ENCODE measurements around the gene NRSN1. TPM values are rescaled to one million over a fixed set of nuclear protein-coding genes. Genes with fewer than 3 reads are reported as not detected.

Gene NRSN1
- total and polyA plus RNA-seq, 9 donors: 0.13 TPM; not detected in 8

- Histone ChIP-seq H3K27ac (no peak overlapping the region), H3K36me3 (no peaks in the 10 kb centered on the region), H3K9me3 (no peaks in the 10 kb centered on the region), H3K4me3 (no peak overlapping the region), H3K4me1 (ENCODE audit: insufficient read depth) (no peaks in the 10 kb centered on the region), H3K27me3 (no peaks in the 10 kb centered on the region)
- TF ChIP-seq CTCF (IDR thresholded peaks at IDR 0.05) (no peak), EP300 (IDR thresholded peaks at IDR 0.05) (no peak), POLR2A (IDR thresholded peaks at IDR 0.05) (no peak)
- WGBS, 3 donors: 83 to 84% (median 84%) methylated on average over 7 of the region's 7 CpGs
- intact Hi-C loops (cut with DNase I): no loop called here
- no peak for DNase-seq
These were observed 60.3 kb downstream of the NRSN1 start for GRCh38 chr6:24186349-24186748.

GRCh38 chr6:24187965-24188577 lies 62.1 kb downstream of the NRSN1 start:
- Histone ChIP-seq H3K27ac (no peak overlapping the region), H3K4me3 (no peak overlapping the region), H3K36me3 (no peaks in the 10 kb centered on the region), H3K4me1 (ENCODE audit: insufficient read depth) (no peaks in the 10 kb centered on the region), H3K27me3 (no peaks in the 10 kb centered on the region), H3K9me3 (no peaks in the 10 kb centered on the region)
- TF ChIP-seq CTCF (IDR thresholded peaks at IDR 0.05) (no peak), EP300 (IDR thresholded peaks at IDR 0.05) (no peak), POLR2A (IDR thresholded peaks at IDR 0.05) (no peak)
- intact Hi-C loops (cut with DNase I): no loop called here
- DNase-seq: no peak

GRCh38 chr6:24188578-24189080 lies 62.6 kb downstream of the NRSN1 start:
- H3K36me3 ChIP-seq: no peaks in the 10 kb centered on the region
- no peak overlapping the region for H3K27ac ChIP-seq
- H3K4me1 ChIP-seq (ENCODE audit: insufficient read depth): no peaks in the 10 kb centered on the region
- TF ChIP-seq POLR2A (IDR thresholded peaks at IDR 0.05) (no peak), EP300 (IDR thresholded peaks at IDR 0.05) (no peak), CTCF (IDR thresholded peaks at IDR 0.05) (no peak)
- no peaks in the 10 kb centered on the region for H3K27me3 ChIP-seq
- H3K4me3 ChIP-seq: no peak overlapping the region
- no peaks in the 10 kb centered on the region for H3K9me3 ChIP-seq
- no peak for DNase-seq
- 48 to 58% (median 54%) methylated on average over 8 of the region's 8 CpGs for WGBS, 3 donors
- intact Hi-C loops (cut with DNase I): no loop called here

GRCh38 chr6:24191346-24191745 lies 65.3 kb downstream of the NRSN1 start:
- Histone ChIP-seq H3K9me3 (no peaks in the 10 kb centered on the region), H3K4me3 (no peak overlapping the region), H3K4me1 (ENCODE audit: insufficient read depth) (no peaks in the 10 kb centered on the region), H3K27ac (no peak overlapping the region), H3K27me3 (no peaks in the 10 kb centered on the region), H3K36me3 (no peaks in the 10 kb centered on the region)
- intact Hi-C loops (cut with DNase I): no loop called here
- 45 to 49% (median 49%) methylated on average over 2 of the region's 2 CpGs for WGBS, 3 donors
- TF ChIP-seq CTCF (IDR thresholded peaks at IDR 0.05) (no peak), POLR2A (IDR thresholded peaks at IDR 0.05) (no peak), EP300 (IDR thresholded peaks at IDR 0.05) (no peak)
- no peak for DNase-seq
